ENCODE data around the gene EPHB2. TPM values are rescaled to one million over a fixed set of nuclear protein-coding genes. Genes with fewer than 3 reads are reported as not detected.

EPHB2 gene
- total RNA-seq, 1 experiment from 2014 or later: 0.79 TPM

GRCh38 chr1:22819361-22819760 lies 108.7 kb downstream of the EPHB2 start:
- Mint-ChIP-seq H3K27me3 (ENCODE audit: insufficient read depth, unreplicated experiment) (no peaks in the 10 kb centered on the region), H3K4me3 (ENCODE audit: unreplicated experiment) (no peak overlapping the region), H3K9me3 (ENCODE audit: unreplicated experiment) (no peaks in the 10 kb centered on the region), H3K36me3 (ENCODE audit: insufficient read depth, unreplicated experiment) (no peaks in the 10 kb centered on the region), H3K4me1 (ENCODE audit: insufficient read depth, unreplicated experiment) (peaks cover 8% of the 10 kb centered on the region), H3K27ac (ENCODE audit: low read depth, unreplicated experiment) (no peak overlapping the region)
- DNase-seq (ENCODE audit: unreplicated experiment): no peak
- no peak for TF ChIP-seq CTCF (IDR thresholded peaks at IDR 0.05; ENCODE audit: unreplicated experiment)
- intact Hi-C loops (cut with micrococcal nuclease): no loop called here
- ChIA-PET CTCF (interaction anchor here (0.6 to 1.7 kb wide), 3 partner anchors 69 to 1077 kb away, joined by 3 to 5 read pairs (median 4); no protein-coding TSS in a partner anchor), POLR2A (interaction anchor here (1.6 kb wide), 1 partner anchor 10 kb away, joined by 3 read pairs; no protein-coding TSS in a partner anchor)
- no TSS peak for BruUV-seq (replicated peaks)

GRCh38 chr1:22821027-22821426 lies 110.4 kb downstream of the EPHB2 start:
- TF ChIP-seq CTCF (IDR thresholded peaks at IDR 0.05; ENCODE audit: unreplicated experiment): no peak
- Mint-ChIP-seq H3K4me1 (ENCODE audit: insufficient read depth, unreplicated experiment) (peaks cover 8% of the 10 kb centered on the region), H3K36me3 (ENCODE audit: insufficient read depth, unreplicated experiment) (no peaks in the 10 kb centered on the region), H3K9me3 (ENCODE audit: unreplicated experiment) (no peaks in the 10 kb centered on the region), H3K27ac (ENCODE audit: low read depth, unreplicated experiment) (no peak overlapping the region), H3K4me3 (ENCODE audit: unreplicated experiment) (no peak overlapping the region), H3K27me3 (ENCODE audit: insufficient read depth, unreplicated experiment) (no peaks in the 10 kb centered on the region)
- DNase-seq (ENCODE audit: unreplicated experiment): no peak
- POLR2A ChIA-PET: interaction anchor here (0.8 to 2.1 kb wide), 3 partner anchors 8 to 47 kb away, joined by 3 to 6 read pairs (median 3); no protein-coding TSS in a partner anchor
- CTCF ChIA-PET: interaction anchor here (0.6 kb wide), 1 partner anchor 120 kb away, joined by 5 read pairs; no protein-coding TSS in a partner anchor
- BruUV-seq (replicated peaks): no TSS peak
- intact Hi-C loops (cut with micrococcal nuclease): no loop called here

- TF ChIP-seq CTCF (IDR thresholded peaks at IDR 0.05; ENCODE audit: unreplicated experiment): no peak
- H3K36me3 Mint-ChIP-seq (ENCODE audit: insufficient read depth, unreplicated experiment): no peaks in the 10 kb centered on the region
- H3K9me3 Mint-ChIP-seq (ENCODE audit: unreplicated experiment): no peaks in the 10 kb centered on the region
- H3K27ac Mint-ChIP-seq (ENCODE audit: low read depth, unreplicated experiment): no peak overlapping the region
- BruUV-seq (replicated peaks): no TSS peak
- H3K27me3 Mint-ChIP-seq (ENCODE audit: insufficient read depth, unreplicated experiment): no peaks in the 10 kb centered on the region
- H3K4me1 Mint-ChIP-seq (ENCODE audit: insufficient read depth, unreplicated experiment): peaks cover 8% of the 10 kb centered on the region
- intact Hi-C loops (cut with micrococcal nuclease): no loop called here
- POLR2A ChIA-PET: no interaction called here
- CTCF ChIA-PET: no interaction called here
- H3K4me3 Mint-ChIP-seq (ENCODE audit: unreplicated experiment): no peak overlapping the region
- DNase-seq (ENCODE audit: unreplicated experiment): no peak
Observed at GRCh38 chr1:22822371-22822770, 111.7 kb downstream of the EPHB2 start.

GRCh38 chr1:22824466-22824865 lies 113.8 kb downstream of the EPHB2 start:
- intact Hi-C loops (cut with micrococcal nuclease): no loop called here
- ChIA-PET CTCF (no interaction called here), POLR2A (no interaction called here)
- H3K9me3 Mint-ChIP-seq (ENCODE audit: unreplicated experiment): no peaks in the 10 kb centered on the region
- H3K4me1 Mint-ChIP-seq (ENCODE audit: insufficient read depth, unreplicated experiment): peaks cover 7% of the 10 kb centered on the region
- no peaks in the 10 kb centered on the region for H3K36me3 Mint-ChIP-seq (ENCODE audit: insufficient read depth, unreplicated experiment)
- no TSS peak for BruUV-seq (replicated peaks)
- DNase-seq (ENCODE audit: unreplicated experiment): no peak
- no peak overlapping the region for H3K4me3 Mint-ChIP-seq (ENCODE audit: unreplicated experiment)
- no peaks in the 10 kb centered on the region for H3K27me3 Mint-ChIP-seq (ENCODE audit: insufficient read depth, unreplicated experiment)
- TF ChIP-seq CTCF (IDR thresholded peaks at IDR 0.05; ENCODE audit: unreplicated experiment): no peak
- no peak overlapping the region for H3K27ac Mint-ChIP-seq (ENCODE audit: low read depth, unreplicated experiment)

Data from MCF 10A (cell line).